HepG2 (cell line): Measurements from ENCODE around the gene ADH4. TPM values are rescaled to one million over a fixed set of nuclear protein-coding genes. Genes with fewer than 3 reads are reported as not detected.

Source experiments
- EHMT2 ChIP-seq: fragments of 200-600 bp; sonication (generic); IDR thresholded peaks from 2 replicates; pipeline ENCODE4 v1.7.0; 2017; ENCODE audit warnings: antibody characterized with exemption, low read depth, low read length, borderline replicate concordance
- HCFC1 ChIP-seq: fragments of 150-350 bp; IDR thresholded peaks from 2 replicates; pipeline ENCODE4 v1.6.1; 2014; ENCODE audit warnings: low read depth, low read length
- HINFP ChIP-seq: sonication (generic); formaldehyde crosslinking; IDR thresholded peaks from 2 replicates; pipeline ENCODE4 v1.4.0; 2020; ENCODE audit warnings: low read depth, mild to moderate bottlenecking, missing genetic modification reagents
- HMGXB3 ChIP-seq: sonication (generic); formaldehyde crosslinking; IDR thresholded peaks from 2 replicates; pipeline ENCODE4 v1.4.0; 2020; ENCODE audit warnings: missing genetic modification reagents, borderline replicate concordance
- JUNB ChIP-seq: sonication (generic); formaldehyde crosslinking; IDR thresholded peaks from 2 replicates; pipeline ENCODE4 v1.8.0; 2022; ENCODE audit warnings: missing genetic modification reagents, mild to moderate bottlenecking, borderline replicate concordance
- PAXIP1 ChIP-seq: sonication (generic); formaldehyde crosslinking; conservative IDR thresholded peaks from 2 replicates; pipeline ENCODE4 v1.4.0; 2020; ENCODE audit warnings: mild to moderate bottlenecking, missing genetic modification reagents, moderate library complexity
- PBX2 ChIP-seq: IDR thresholded peaks from 2 replicates; pipeline ENCODE4 v1.6.1; 2016; ENCODE audit warnings: control low read depth
- PHF21A ChIP-seq: sonication (generic); formaldehyde crosslinking; IDR thresholded peaks from 2 replicates; pipeline ENCODE4 v1.5.0; 2020; ENCODE audit warnings: mild to moderate bottlenecking, missing genetic modification reagents
- ZNF318 ChIP-seq: sonication (generic); formaldehyde crosslinking; IDR thresholded peaks from 2 replicates; pipeline ENCODE4 v1.4.0; 2020; ENCODE audit warnings: mild to moderate bottlenecking, missing genetic modification reagents
- polyA plus RNA-seq, 8 experiments: library from polyadenylated mRNA; depleted of rRNA in 3 of 8; stranded (reverse) in 7 of 8; unstranded in 1 of 8; fragments of >200 nt; fragmentation: Illumina TruSeq in 4 of 8; extraction: Trizol in 4 of 8; gene quantifications; 2 replicates each; pipeline versions ENCODE4 v1.2.1 to v1.2.3, GENCODE V29; 2011 to 2016; ENCODE audit warnings: low read depth in 4 of 8, missing spikeins in 1 of 8, mixed read lengths in 1 of 8; ENCODE audit not compliant: insufficient read depth in 1 of 8
- total RNA-seq, 5 experiments: library from RNA; depleted of rRNA; stranded (reverse); fragments of >200 nt; fragmentation: Illumina TruSeq; extraction: Trizol; gene quantifications; 2 replicates each; pipeline ENCODE4 v1.2.3, GENCODE V29; 2016; ENCODE audit warnings: low read depth in 1 of 5

ADH4 gene
- total and polyA plus RNA-seq, 2 of the 13 experiments (the other 11 are each of a cell fraction or from before 2014, with no cell fraction given), result 24.3 to 31.1 TPM

GRCh38 chr4:99157478-99157935 is 13.4 kb upstream of the ADH4 start (continued):
- TF ChIP-seq PAXIP1 (peak; percentile 100), ZNF318 (CRISPR knock-in tag) (no peak), HMGXB3 (peak; percentile 69; the same call in 1 of the 2 replicates), HINFP (no peak), PHF21A (CRISPR knock-in tag) (peak; percentile 90), EHMT2 (0 out of 2 replicates have a peak, but pooled peaks have one; percentile 36), HCFC1 (no peak), PBX2 (CRISPR knock-in tag) (peak; percentile 18; the same call in 1 of the 2 replicates), JUNB (CRISPR knock-in tag) (peak; percentile 70; the same call in 1 of the 2 replicates)
